Thyroid gland (tissue), 4 donors: ENCODE measurements around the gene CFAP46. TPM values are rescaled to one million over a fixed set of nuclear protein-coding genes. Genes with fewer than 3 reads are reported as not detected.
A peak's percentile ranks its signal among the peaks of the same experiment; 100 is the strongest.

ENCODE experiments used
- DNase-seq, 2 donors: peaks; one replicate each; pipeline ENCODE4 v3.0.0-alpha.2; 2019
- H3K27ac ChIP-seq, 3 donors: fragments of 200-600 bp; sonication (generic); 1 replicate in 2 of 3; 2 replicates in 1 of 3; pipeline ENCODE4 v1.5.1; 2016 to 2019; ENCODE audit warnings: mild to moderate bottlenecking in 1 of 3, moderate library complexity in 1 of 3
- H3K27me3 ChIP-seq: fragments of 200-600 bp; sonication (generic); one replicate; pipeline ENCODE4 v1.5.1; 2019
- H3K36me3 ChIP-seq, 2 donors: fragments of 200-600 bp; sonication (generic); one replicate each; pipeline ENCODE4 v1.5.1; 2016 to 2019
- H3K4me1 ChIP-seq, 2 donors: fragments of 200-600 bp; sonication (generic); one replicate each; pipeline ENCODE4 v1.5.1; 2017 to 2019
- H3K4me3 ChIP-seq, 3 donors: fragments of 200-600 bp; sonication (generic); replicated peaks in 1 of 3; 1 replicate in 2 of 3; 2 replicates in 1 of 3; pipeline ENCODE4 v1.5.1; 2016; ENCODE audit warnings: mild to moderate bottlenecking in 1 of 3
- H3K9me3 ChIP-seq: fragments of 200-600 bp; sonication (generic); one replicate; pipeline ENCODE4 v1.5.1; 2017
- POLR2A ChIP-seq, 2 donors: fragments of 450-650 bp; IDR thresholded peaks; one replicate each; pipeline ENCODE4 v1.6.1; 2017; ENCODE audit warnings: antibody characterized with exemption in 2 of 2, mild to moderate bottlenecking in 2 of 2, moderate library complexity in 1 of 2
- WGBS, 2 donors: methylation state at CpG; one replicate each; pipeline ENCODE4 v1.1.5; 2017; 5-methylcytosine and 5-hydroxymethylcytosine counted together
- intact Hi-C: fragments of 100-400 bp; cut with DNase I; formaldehyde crosslinking; loops from one replicate; pipeline ENCODE4 v1.15.1; 2023
- total RNA-seq, 4 donors: library from RNA; depleted of rRNA; stranded (reverse); fragments of >200 nt; gene quantifications; one replicate each; pipeline ENCODE4 v1.2.3, GENCODE V29; 2016
- TF ChIP-seq, protein P1 (sequence below), 6 experiments: fragments of 200-600 bp in 3 of 6; fragments of 450-650 bp in 3 of 6; sonication (generic) in 3 of 6; IDR thresholded peaks; one replicate each; pipeline ENCODE4 v1.5.1; 2016 to 2019; ENCODE audit warnings: antibody characterized with exemption in 6 of 6, mild to moderate bottlenecking in 2 of 6, inconsistent platforms in 1 of 6, moderate library complexity in 1 of 6

CFAP46 gene
- total RNA-seq, 4 donors from 2014 or later: 3.6 to 12.7 (median 9.1) TPM

DNA sequence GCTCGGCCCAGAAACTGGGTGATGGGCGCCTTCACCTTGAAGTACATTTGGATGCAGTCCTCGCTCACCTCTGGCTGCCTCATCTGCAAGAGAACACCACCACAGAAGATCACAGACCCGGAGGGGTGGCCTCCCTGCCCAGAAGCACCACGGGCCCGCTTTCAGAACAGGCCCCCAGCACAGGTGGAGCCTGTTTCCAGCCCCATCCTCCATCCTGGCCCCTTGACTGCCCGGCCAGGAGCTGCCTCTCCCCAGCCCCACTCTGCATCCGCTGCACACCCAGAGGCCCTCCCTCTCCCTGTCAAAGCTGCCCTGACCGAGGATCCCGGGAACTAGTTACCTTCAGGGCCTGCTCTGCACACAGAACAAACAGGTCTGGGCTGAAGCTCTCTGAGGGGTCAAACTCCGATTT is 724 bp downstream of the CFAP46 start:
- DNase-seq: no peak
- Histone ChIP-seq H3K9me3 (no peaks in the 10 kb centered on the region), H3K4me3 (peak overlapping the region; percentile 17 to 54 (median 46)), H3K27me3 (no peaks in the 10 kb centered on the region), H3K36me3 (no peaks in the 10 kb centered on the region), H3K4me1 (peaks cover 10 to 13% of the 10 kb centered on the region in 2 donors), H3K27ac (no peak overlapping the region)
- intact Hi-C loops: no loop called here
- no peak for TF ChIP-seq POLR2A (IDR thresholded peaks at IDR 0.05)
- TF ChIP-seq, protein P1, sequence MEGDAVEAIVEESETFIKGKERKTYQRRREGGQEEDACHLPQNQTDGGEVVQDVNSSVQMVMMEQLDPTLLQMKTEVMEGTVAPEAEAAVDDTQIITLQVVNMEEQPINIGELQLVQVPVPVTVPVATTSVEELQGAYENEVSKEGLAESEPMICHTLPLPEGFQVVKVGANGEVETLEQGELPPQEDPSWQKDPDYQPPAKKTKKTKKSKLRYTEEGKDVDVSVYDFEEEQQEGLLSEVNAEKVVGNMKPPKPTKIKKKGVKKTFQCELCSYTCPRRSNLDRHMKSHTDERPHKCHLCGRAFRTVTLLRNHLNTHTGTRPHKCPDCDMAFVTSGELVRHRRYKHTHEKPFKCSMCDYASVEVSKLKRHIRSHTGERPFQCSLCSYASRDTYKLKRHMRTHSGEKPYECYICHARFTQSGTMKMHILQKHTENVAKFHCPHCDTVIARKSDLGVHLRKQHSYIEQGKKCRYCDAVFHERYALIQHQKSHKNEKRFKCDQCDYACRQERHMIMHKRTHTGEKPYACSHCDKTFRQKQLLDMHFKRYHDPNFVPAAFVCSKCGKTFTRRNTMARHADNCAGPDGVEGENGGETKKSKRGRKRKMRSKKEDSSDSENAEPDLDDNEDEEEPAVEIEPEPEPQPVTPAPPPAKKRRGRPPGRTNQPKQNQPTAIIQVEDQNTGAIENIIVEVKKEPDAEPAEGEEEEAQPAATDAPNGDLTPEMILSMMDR (IDR thresholded peaks at IDR 0.05): no peak
- 45 to 53% methylated on average over 5 to 8 of the region's 11 CpGs for WGBS, 2 donors

DNA sequence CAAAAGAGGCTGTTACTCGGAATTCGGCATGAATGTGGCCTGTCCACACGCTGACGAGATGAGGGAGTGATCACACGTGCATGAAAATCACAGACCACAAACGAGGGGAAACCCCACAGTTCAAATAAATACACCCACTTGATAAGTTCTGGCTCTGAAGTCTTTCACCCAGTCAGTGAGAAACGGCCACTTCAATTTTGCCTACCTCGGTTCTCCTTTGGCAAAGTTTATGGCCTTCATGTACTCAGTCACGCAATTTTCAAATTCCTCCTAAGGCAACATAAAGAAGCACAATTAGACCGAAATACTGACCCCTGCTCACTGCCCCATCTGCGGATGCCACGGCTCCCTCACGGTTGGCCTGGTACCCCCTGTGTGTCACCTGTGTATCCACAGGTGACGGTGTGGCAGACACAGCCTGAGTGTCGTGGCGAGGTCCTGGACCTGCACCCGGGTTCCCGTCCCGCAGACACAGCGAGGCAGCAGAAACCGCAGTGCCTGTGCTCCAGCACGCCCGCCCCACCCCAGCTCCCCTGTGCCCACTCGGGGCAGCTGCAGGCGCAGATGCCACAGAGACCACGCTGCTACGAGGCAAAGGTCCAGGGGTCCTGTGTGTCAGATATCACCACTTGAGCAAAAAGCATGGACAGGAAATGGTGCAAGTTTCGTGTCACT is 1.4 kb downstream of the CFAP46 start:
- Histone ChIP-seq H3K4me1 (peaks cover 10 to 13% of the 10 kb centered on the region in 2 donors), H3K4me3 (no peak overlapping the region), H3K36me3 (no peaks in the 10 kb centered on the region), H3K27me3 (no peaks in the 10 kb centered on the region), H3K27ac (no peak overlapping the region), H3K9me3 (no peaks in the 10 kb centered on the region)
- DNase-seq: no peak
- intact Hi-C loops: no loop called here
- WGBS, 2 donors: 89 to 93% methylated on average over 18 to 22 of the region's 28 CpGs
- TF ChIP-seq, protein P1 (IDR thresholded peaks at IDR 0.05): no peak
- no peak for TF ChIP-seq POLR2A (IDR thresholded peaks at IDR 0.05)

DNA sequence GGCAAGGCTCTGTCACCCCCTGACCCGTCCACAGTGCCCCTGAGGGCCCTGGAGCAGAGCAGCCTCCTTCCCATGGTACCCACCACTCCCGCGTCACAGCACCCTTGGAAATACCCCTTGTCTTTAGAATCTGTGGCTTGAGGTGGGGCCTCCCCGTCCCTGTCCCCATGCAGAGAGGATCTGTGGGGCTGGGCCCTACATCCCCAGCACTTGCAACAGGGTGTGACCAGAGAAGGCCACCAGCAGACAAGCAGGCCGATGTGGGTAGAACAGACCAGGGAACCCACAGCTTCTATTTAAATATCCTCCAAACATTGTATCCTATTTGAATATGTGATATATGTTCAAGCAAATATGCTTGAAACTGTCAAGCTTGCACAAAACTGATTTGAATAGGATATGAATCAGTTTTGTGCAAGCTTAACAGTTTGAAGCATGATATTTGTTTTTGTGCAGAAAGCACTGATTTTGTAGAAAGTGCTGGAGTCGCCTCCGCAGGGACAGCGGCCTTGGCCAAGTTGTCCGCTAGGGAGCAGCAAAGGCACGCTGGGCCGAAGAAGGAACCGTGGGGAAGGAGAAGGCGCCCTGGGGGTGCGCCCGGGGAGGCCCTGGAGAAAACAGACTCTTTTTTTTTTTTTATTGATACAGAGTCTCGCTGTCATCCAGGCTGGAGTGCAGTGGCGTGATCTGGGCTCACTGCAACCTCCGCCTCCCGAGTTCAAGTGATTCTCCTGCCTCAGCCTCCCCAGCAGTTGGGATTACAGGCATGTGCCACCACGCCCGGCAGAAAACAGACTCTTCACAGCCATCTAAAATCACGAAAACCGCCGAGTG is 2.2 kb downstream of the CFAP46 start:
- intact Hi-C loops: no loop called here
- Histone ChIP-seq H3K4me3 (no peak overlapping the region), H3K9me3 (no peaks in the 10 kb centered on the region), H3K27me3 (no peaks in the 10 kb centered on the region), H3K27ac (no peak overlapping the region), H3K36me3 (no peaks in the 10 kb centered on the region), H3K4me1 (peaks cover 10 to 13% of the 10 kb centered on the region in 2 donors)
- 68% methylated on average over 24 of the region's 24 CpGs for WGBS, 2 donors
- TF ChIP-seq, protein P1 (IDR thresholded peaks at IDR 0.05): peak in 5 of 6 experiments; percentile 13 to 50 (median 33)
- TF ChIP-seq POLR2A (IDR thresholded peaks at IDR 0.05): no peak
- no peak for DNase-seq

DNA sequence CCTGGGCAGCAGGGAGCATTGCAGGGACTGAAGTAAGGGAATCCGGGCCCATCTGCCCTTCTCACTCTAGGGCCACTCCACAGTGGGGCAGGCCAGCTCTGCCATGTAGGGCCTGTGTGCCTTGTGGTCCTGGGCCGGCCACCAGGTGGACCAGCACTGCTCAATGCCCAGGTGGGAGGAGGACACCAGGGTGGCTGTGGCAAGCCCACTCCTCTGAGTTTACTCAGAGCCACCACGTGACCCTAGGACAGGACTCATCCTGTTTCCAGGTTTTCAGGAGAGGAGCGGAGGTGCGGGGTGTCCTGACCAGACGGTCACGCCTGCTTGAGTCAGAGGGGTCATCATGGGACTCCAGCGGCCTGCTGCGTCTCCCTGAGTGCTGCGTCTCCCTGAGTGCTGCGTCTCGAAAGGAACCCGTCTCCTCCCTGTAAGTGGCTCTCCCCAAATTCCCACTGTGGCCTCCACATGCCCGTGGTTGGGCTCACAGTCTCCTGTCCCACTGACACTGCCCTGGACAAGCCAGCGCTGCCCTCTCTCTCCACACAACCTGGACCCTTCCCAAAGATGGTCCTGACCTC is 2.9 kb downstream of the CFAP46 start:
- H3K27ac ChIP-seq: no peak overlapping the region
- H3K4me1 ChIP-seq: peaks cover 10 to 13% of the 10 kb centered on the region in 2 donors
- no peaks in the 10 kb centered on the region for H3K27me3 ChIP-seq
- WGBS, 2 donors: 89 to 98% methylated on average over 14 of the region's 15 CpGs
- no peaks in the 10 kb centered on the region for H3K36me3 ChIP-seq
- intact Hi-C loops: no loop called here
- no peak for TF ChIP-seq POLR2A (IDR thresholded peaks at IDR 0.05)
- TF ChIP-seq, protein P1 (IDR thresholded peaks at IDR 0.05): no peak
- H3K4me3 ChIP-seq: no peak overlapping the region
- no peaks in the 10 kb centered on the region for H3K9me3 ChIP-seq
- DNase-seq: no peak
